Nephron (organoid): Measurements from ENCODE around the gene LRRC4C.
"Not testable (repeated sequence)": the region's sequence is repeated elsewhere in the genome, so short reads cannot be mapped to it uniquely, and the experiment has no call there.

Experiments used
- H3K27ac Mint-ChIP-seq, 3 experiments: 2 replicates each; pipeline ENCODE4 v1.8.0; 2020; ENCODE audit warnings: mixed read lengths in 3 of 3, mild to moderate bottlenecking in 2 of 3, moderate library complexity in 1 of 3
- H3K27me3 Mint-ChIP-seq: 2 replicates; pipeline ENCODE4 v1.8.0; 2021; ENCODE audit warnings: low read depth, mild to moderate bottlenecking, moderate library complexity, mixed read lengths
- H3K36me3 Mint-ChIP-seq: 2 replicates; pipeline ENCODE4 v1.8.0; 2020; ENCODE audit warnings: low read depth, mixed read lengths
- H3K4me1 Mint-ChIP-seq: 2 replicates; pipeline ENCODE4 v1.8.0; 2020; ENCODE audit warnings: mixed read lengths
- H3K4me3 Mint-ChIP-seq, 3 experiments: 2 replicates each; pipeline ENCODE4 v1.8.0; 2020; ENCODE audit warnings: mild to moderate bottlenecking in 3 of 3, mixed read lengths in 3 of 3, moderate library complexity in 2 of 3
- H3K9me3 Mint-ChIP-seq: 2 replicates; pipeline ENCODE4 v1.8.0; 2020; ENCODE audit warnings: mixed read lengths
- CTCF ChIP-seq, 3 experiments: fragments of 200-600 bp; sonication (generic); IDR thresholded peaks; one replicate each; pipeline ENCODE4 v1.5.0; 2021; ENCODE audit warnings: antibody characterized with exemption in 3 of 3; ENCODE audit not compliant: unreplicated experiment in 3 of 3

Gene LRRC4C

GRCh38 chr11:40938002-40938401 lies 521.5 kb downstream of the LRRC4C start:
- no peak for TF ChIP-seq CTCF (IDR thresholded peaks at IDR 0.05; ENCODE audit: unreplicated experiment in 3 of 3)
- Mint-ChIP-seq H3K4me1 (no peaks in the 10 kb centered on the region), H3K4me3 (no peak overlapping the region), H3K9me3 (no peaks in the 10 kb centered on the region), H3K36me3 (no peaks in the 10 kb centered on the region), H3K27me3 (no peaks in the 10 kb centered on the region), H3K27ac (no peak overlapping the region)

- H3K9me3 Mint-ChIP-seq: no peaks in the 10 kb centered on the region
- no peaks in the 10 kb centered on the region for H3K4me1 Mint-ChIP-seq
- H3K4me3 Mint-ChIP-seq: no peak overlapping the region
- H3K27ac Mint-ChIP-seq: no peak overlapping the region
- no peak for TF ChIP-seq CTCF (IDR thresholded peaks at IDR 0.05; ENCODE audit: unreplicated experiment in 3 of 3)
- H3K27me3 Mint-ChIP-seq: no peaks in the 10 kb centered on the region
- no peaks in the 10 kb centered on the region for H3K36me3 Mint-ChIP-seq
Measured at GRCh38 chr11:40924915-40925314, 534.5 kb downstream of the LRRC4C start.

- H3K27ac Mint-ChIP-seq: no peak overlapping the region
- no peaks in the 10 kb centered on the region for H3K27me3 Mint-ChIP-seq
- no peaks in the 10 kb centered on the region for H3K36me3 Mint-ChIP-seq
- TF ChIP-seq CTCF (IDR thresholded peaks at IDR 0.05; ENCODE audit: unreplicated experiment in 3 of 3): no peak
- H3K9me3 Mint-ChIP-seq: no peaks in the 10 kb centered on the region
- no peaks in the 10 kb centered on the region for H3K4me1 Mint-ChIP-seq
- H3K4me3 Mint-ChIP-seq: no peak overlapping the region
Measured at GRCh38 chr11:40921246-40921645, 538.2 kb downstream of the LRRC4C start.

- H3K4me1 Mint-ChIP-seq, H3K27ac Mint-ChIP-seq, H3K27me3 Mint-ChIP-seq, H3K36me3 Mint-ChIP-seq, H3K4me3 Mint-ChIP-seq: not testable (repeated sequence)
- peaks cover 23% of the 10 kb centered on the region for H3K9me3 Mint-ChIP-seq
Measured at GRCh38 chr11:40910774-40911173, 548.7 kb downstream of the LRRC4C start.

- no peaks in the 10 kb centered on the region for H3K9me3 Mint-ChIP-seq
- TF ChIP-seq CTCF (IDR thresholded peaks at IDR 0.05; ENCODE audit: unreplicated experiment in 3 of 3): no peak
- no peak overlapping the region for H3K4me3 Mint-ChIP-seq
- H3K27ac Mint-ChIP-seq: no peak overlapping the region
- no peaks in the 10 kb centered on the region for H3K36me3 Mint-ChIP-seq
- H3K27me3 Mint-ChIP-seq: no peaks in the 10 kb centered on the region
- no peaks in the 10 kb centered on the region for H3K4me1 Mint-ChIP-seq
Measured at GRCh38 chr11:40894501-40894900, 565.0 kb downstream of the LRRC4C start.

GRCh38 chr11:40885250-40885954 lies 574.0 kb downstream of the LRRC4C start:
- no peak overlapping the region for H3K27ac Mint-ChIP-seq
- no peak overlapping the region for H3K4me3 Mint-ChIP-seq
- no peak for TF ChIP-seq CTCF (IDR thresholded peaks at IDR 0.05; ENCODE audit: unreplicated experiment in 3 of 3)
- H3K4me1 Mint-ChIP-seq: no peaks in the 10 kb centered on the region
- H3K36me3 Mint-ChIP-seq: no peaks in the 10 kb centered on the region
- H3K9me3 Mint-ChIP-seq: no peaks in the 10 kb centered on the region
- H3K27me3 Mint-ChIP-seq: peaks cover 3% of the 10 kb centered on the region
